HCT116 (cell line): ENCODE measurements around the gene NFIX.

Source experiments
- CEBPB ChIP-seq: IDR thresholded peaks from 2 replicates; pipeline ENCODE4 v1.6.1; 2012; ENCODE audit warnings: low read depth
- CTCF ChIP-seq, 3 experiments: fragments of 200-600 bp in 1 of 3; sonication (generic) in 1 of 3; IDR thresholded peaks in 2 of 3; conservative IDR thresholded peaks in 1 of 3; 2 replicates each; pipeline ENCODE4 v1.5.1; 2012 to 2017; ENCODE audit warnings: low read depth in 2 of 3, low read length in 2 of 3, antibody characterized with exemption in 1 of 3, borderline replicate concordance in 1 of 3, control low read depth in 1 of 3, mild to moderate bottlenecking in 1 of 3, mixed read lengths in 1 of 3, mixed run types in 1 of 3, moderate library complexity in 1 of 3; ENCODE audit not compliant: insufficient read depth in 1 of 3
- EZH2 ChIP-seq: fragments of 200-600 bp; sonication (generic); IDR thresholded peaks from 2 replicates; pipeline ENCODE4 v1.6.1; 2017; ENCODE audit warnings: antibody characterized with exemption, mixed run types
- FOSL1 ChIP-seq: IDR thresholded peaks from 2 replicates; pipeline ENCODE4 v1.6.1; 2012; ENCODE audit warnings: low read depth
- POLR2A ChIP-seq: IDR thresholded peaks from 2 replicates; pipeline ENCODE4 v1.7.0; 2011; ENCODE audit warnings: borderline replicate concordance; ENCODE audit not compliant: insufficient read depth, insufficient read length; ENCODE audit errors: extremely low read depth
- POLR2AphosphoS5 ChIP-seq: IDR thresholded peaks from 2 replicates; pipeline ENCODE4 v1.6.1; 2011; ENCODE audit warnings: mild to moderate bottlenecking, low read depth, low read length, moderate library complexity
- YY1 ChIP-seq: IDR thresholded peaks from 2 replicates; pipeline ENCODE4 v1.6.1; 2011; ENCODE audit warnings: low read length, low read depth, moderate library complexity, mild to moderate bottlenecking; ENCODE audit not compliant: insufficient replicate concordance; ENCODE audit errors: extremely low read depth
- ZNF274 ChIP-seq: fragments of 200-500 bp; sonication (Bioruptor generic); IDR thresholded peaks from 2 replicates; pipeline ENCODE4 v1.6.1; 2014; ENCODE audit warnings: mild to moderate bottlenecking, low read depth, low read length, inconsistent platforms

GRCh38 chr19:12983542-12984142 lies 11.6 kb upstream of the NFIX start:
- peak; percentile 86 to 94 (median 90) for TF ChIP-seq CTCF (IDR thresholded peaks at IDR 0.05 in 2 of 3, conservative IDR thresholded peaks at IDR 0.05 in 1 of 3; ENCODE audit: borderline replicate concordance in 1 of 3, insufficient read depth in 1 of 3, low read depth in 2 of 3, low read length in 2 of 3)
- no peak for TF ChIP-seq POLR2A
- no peak for TF ChIP-seq CEBPB
- no peak for TF ChIP-seq POLR2AphosphoS5
- TF ChIP-seq EZH2: no peak
- TF ChIP-seq FOSL1: no peak
- TF ChIP-seq ZNF274: no peak
- no peak for TF ChIP-seq YY1
